ELR (cell line): Measurements from ENCODE around the gene NBDY.

Source experiments
- DNase-seq: peaks from one replicate; pipeline ENCODE4 v3.0.0-alpha.2; 2015; ENCODE audit warnings: low read depth

The NBDY gene

GRCh38 chrX:56785442-56785841 is 56.4 kb downstream of the NBDY start:
- no peak for DNase-seq

GRCh38 chrX:56786889-56787733 is 58.1 kb downstream of the NBDY start:
- no peak for DNase-seq

- no peak for DNase-seq
Observed at GRCh38 chrX:56787734-56788152, 58.7 kb downstream of the NBDY start.

- DNase-seq = no peak
Observed at GRCh38 chrX:56788229-56788628, 59.2 kb downstream of the NBDY start.

GRCh38 chrX:56788717-56789122 is 59.7 kb downstream of the NBDY start:
- no peak for DNase-seq

- DNase-seq = no peak
Observed at GRCh38 chrX:56789518-56790070, 60.6 kb downstream of the NBDY start.

- DNase-seq = no peak
Observed at GRCh38 chrX:56790778-56791177, 61.7 kb downstream of the NBDY start.

- DNase-seq = no peak
Observed at GRCh38 chrX:56791456-56791855, 62.4 kb downstream of the NBDY start.

GRCh38 chrX:56792270-56793111 is 63.4 kb downstream of the NBDY start:
- DNase-seq = no peak

GRCh38 chrX:56793112-56793430 is 64.0 kb downstream of the NBDY start:
- DNase-seq = no peak

GRCh38 chrX:56793521-56794320 is 64.7 kb downstream of the NBDY start:
- peak; percentile 30 for DNase-seq

- no peak for DNase-seq
Observed at GRCh38 chrX:56794404-56795230, 65.6 kb downstream of the NBDY start.

GRCh38 chrX:56795309-56795868 is 66.3 kb downstream of the NBDY start:
- no peak for DNase-seq

GRCh38 chrX:56796641-56797395 is 67.8 kb downstream of the NBDY start:
- DNase-seq = no peak

GRCh38 chrX:56797574-56798338 is 68.7 kb downstream of the NBDY start:
- no peak for DNase-seq

- no peak for DNase-seq
Observed at GRCh38 chrX:56798339-56798711, 69.3 kb downstream of the NBDY start.

- DNase-seq = no peak
Observed at GRCh38 chrX:56798866-56799758, 70.1 kb downstream of the NBDY start.

- no peak for DNase-seq
Observed at GRCh38 chrX:56800307-56800706, 71.3 kb downstream of the NBDY start.
